H1 (cell line): ENCODE data around the gene BHMT. TPM values are rescaled to one million over a fixed set of nuclear protein-coding genes. Genes with fewer than 3 reads are reported as not detected.

ENCODE experiments used
- CBX5 ChIP-seq: fragments of 300-800, 300-1000 bp; sonication (generic); IDR thresholded peaks from 2 replicates; pipeline ENCODE4 v1.7.1; 2016; ENCODE audit warnings: antibody characterized with exemption, low read length, low read depth
- CHD2 ChIP-seq: IDR thresholded peaks from 2 replicates; pipeline ENCODE4 v1.6.1; 2012; ENCODE audit warnings: low read length, improper control_type of control experiment
- CHD7 ChIP-seq: fragments of 300-600 bp; sonication (generic); IDR thresholded peaks from 2 replicates; pipeline ENCODE4 v1.7.1; 2012; ENCODE audit warnings: low read length, moderate library complexity, mild to moderate bottlenecking, inconsistent platforms; ENCODE audit not compliant: insufficient replicate concordance
- CREB1 ChIP-seq: IDR thresholded peaks from 2 replicates; pipeline ENCODE4 v1.6.1; 2012; ENCODE audit warnings: inconsistent platforms
- HDAC6 ChIP-seq: IDR thresholded peaks from one replicate; pipeline ENCODE4 v1.7.1; 2012; ENCODE audit warnings: low read depth, mild to moderate bottlenecking, inconsistent platforms, low read length, moderate library complexity
- POLR2A ChIP-seq, 2 experiments: IDR thresholded peaks; 1 replicate in 1 of 2; 2 replicates in 1 of 2; pipeline ENCODE4 v1.6.1; 2011; ENCODE audit warnings: low read depth in 2 of 2, low read length in 2 of 2, mild to moderate bottlenecking in 2 of 2; ENCODE audit errors: control extremely low read depth in 1 of 2
- RAD21 ChIP-seq, 2 experiments: IDR thresholded peaks in 1 of 2; conservative IDR thresholded peaks in 1 of 2; 2 replicates each; pipeline ENCODE4 v1.6.1; 2011; ENCODE audit warnings: low read depth in 2 of 2, low read length in 2 of 2, improper control_type of control experiment in 1 of 2, inconsistent platforms in 1 of 2, mild to moderate bottlenecking in 1 of 2, moderate library complexity in 1 of 2
- TAF1 ChIP-seq: IDR thresholded peaks from 2 replicates; pipeline ENCODE4 v1.6.1; 2011; ENCODE audit warnings: mild to moderate bottlenecking, low read depth, low read length
- TBP ChIP-seq: IDR thresholded peaks from 2 replicates; pipeline ENCODE4 v1.6.1; 2011; ENCODE audit warnings: low read depth, low read length, improper control_type of control experiment
- ZNF274 ChIP-seq: IDR thresholded peaks from 2 replicates; pipeline ENCODE4 v1.7.0; 2012; ENCODE audit warnings: low read length, borderline replicate concordance; ENCODE audit errors: extremely low read depth
- polyA plus RNA-seq, 7 experiments: library from polyadenylated mRNA; depleted of rRNA in 3 of 7; stranded (reverse) in 5 of 7; unstranded in 2 of 7; fragments of >200 nt in 5 of 7; fragments of 200-250 nt in 2 of 7; gene quantifications; 1 replicate in 5 of 7; 2 replicates in 1 of 7; 4 replicates in 1 of 7; pipeline versions ENCODE4 v1.2.1 to v1.2.3, GENCODE V29; 2011 to 2013; ENCODE audit warnings: missing spikeins in 2 of 7, mixed read lengths in 2 of 7
- total RNA-seq: library from RNA; stranded (reverse); fragmentation: NEBNext Ultra II Directional; extraction: Animal tissue kit (Norgen Biotek cat#: 25700); gene quantifications from 2 replicates; pipeline ENCODE4 v1.2.1, GENCODE V29; 2021

Gene BHMT
- total and polyA plus RNA-seq, 2 of the 8 experiments (the other 6 are each of a cell fraction or from before 2014, with no cell fraction given), result 0.54 to 1.6 TPM

GRCh38 chr5:79093762-79094161 is 17.8 kb upstream of the BHMT start (continued):
- no peak for TF ChIP-seq CHD7
- no peak for TF ChIP-seq CBX5
- TF ChIP-seq HDAC6, result no peak
- no peak for TF ChIP-seq CREB1
- TF ChIP-seq CHD2, result no peak
- no peak for TF ChIP-seq TAF1
- no peak for TF ChIP-seq ZNF274
- no peak for TF ChIP-seq POLR2A (IDR thresholded peaks at IDR 0.05; ENCODE audit: control extremely low read depth in 1 of 2, low read depth in 2 of 2, low read length in 2 of 2)
- no peak for TF ChIP-seq RAD21 (IDR thresholded peaks at IDR 0.05 in 1 of 2, conservative IDR thresholded peaks at IDR 0.05 in 1 of 2; ENCODE audit: low read depth in 2 of 2, low read length in 2 of 2)
- TF ChIP-seq TBP, result no peak
